Panc1 (cell line): ENCODE measurements around the gene ATXN1. TPM values are rescaled to one million over a fixed set of nuclear protein-coding genes. Genes with fewer than 3 reads are reported as not detected.

Experiments
- ATAC-seq: fragments of 200-7000 bp; cut with Tn5 transposase; 2 replicates; pipeline ENCODE4 v1.9.1; 2020; ENCODE audit warnings: mild to moderate bottlenecking, moderate library complexity
- BruUV-seq: library from RNA; stranded (reverse); fragments of 400-500 nt; replicated peaks from 2 replicates; lab custom pipeline; 2021; lab: Mats Ljungman, UMichigan
- CTCF ChIA-PET: fragments of 300-600 bp; sonication (Branson Sonifier 250); formaldehyde crosslinking; loops from one replicate; lab custom pipeline; 2022; ENCODE audit warnings: antibody characterized with exemption; lab: Charles Lee
- POLR2A ChIA-PET: fragments of 300-600 bp; sonication (Branson Sonifier 250); formaldehyde crosslinking; loops from one replicate; lab custom pipeline; 2022; ENCODE audit warnings: antibody characterized with exemption; lab: Charles Lee
- DNase-seq: peaks from one replicate; pipeline ENCODE4 v3.0.0-alpha.2; 2010; ENCODE audit warnings: low read depth, low spot score
- H3K27ac ChIP-seq: 2 replicates; pipeline ENCODE4 v1.5.1; 2011; ENCODE audit warnings: mild to moderate bottlenecking, low read length, inconsistent platforms
- H3K27me3 ChIP-seq: fragments of 200-500 bp; sonication (Bioruptor generic); 2 replicates; pipeline ENCODE4 v1.6.0; 2014; ENCODE audit warnings: low read length, inconsistent platforms; ENCODE audit not compliant: control insufficient read depth, insufficient read depth
- H3K36me3 ChIP-seq: fragments of 200-500 bp; sonication (Bioruptor generic); 2 replicates; pipeline ENCODE4 v1.5.1; 2014; ENCODE audit warnings: inconsistent platforms, mild to moderate bottlenecking, low read length, moderate library complexity; ENCODE audit not compliant: control insufficient read depth, insufficient read depth
- H3K4me1 ChIP-seq: 2 replicates; pipeline ENCODE4 v1.5.1; 2011; ENCODE audit warnings: inconsistent platforms, mild to moderate bottlenecking, low read length, moderate library complexity; ENCODE audit not compliant: control insufficient read depth, insufficient read depth
- H3K4me3 ChIP-seq, 2 experiments: 2 replicates each; pipeline ENCODE4 v1.5.1; 2011 to 2012; ENCODE audit warnings: low read depth in 2 of 2, low read length in 2 of 2, mild to moderate bottlenecking in 2 of 2, inconsistent platforms in 1 of 2, moderate library complexity in 1 of 2
- H3K9me3 ChIP-seq: fragments of 200-500 bp; sonication (Bioruptor generic); 2 replicates; pipeline ENCODE4 v1.5.1; 2014; ENCODE audit warnings: low read depth, mild to moderate bottlenecking, inconsistent platforms, low read length, moderate library complexity; ENCODE audit not compliant: control insufficient read depth, insufficient read depth
- CTCF ChIP-seq: fragments of 450-650 bp; IDR thresholded peaks from 2 replicates; pipeline ENCODE4 v1.5.1; 2017; ENCODE audit warnings: mild to moderate bottlenecking
- POLR2AphosphoS5 ChIP-seq: IDR thresholded peaks from 2 replicates; pipeline ENCODE4 v1.6.1; 2012; ENCODE audit warnings: mild to moderate bottlenecking, low read depth, low read length, moderate library complexity
- REST ChIP-seq, 2 experiments: IDR thresholded peaks; 2 replicates each; pipeline ENCODE4 v1.6.1; 2011 to 2012; ENCODE audit warnings: low read depth in 2 of 2, control low read depth in 1 of 2, low read length in 1 of 2, mild to moderate bottlenecking in 1 of 2, moderate library complexity in 1 of 2; ENCODE audit not compliant: insufficient read depth in 1 of 2
- SIN3A ChIP-seq: IDR thresholded peaks from 2 replicates; pipeline ENCODE4 v1.6.1; 2012; ENCODE audit warnings: low read depth, mild to moderate bottlenecking, low read length, moderate library complexity, borderline replicate concordance; ENCODE audit not compliant: insufficient read depth
- TCF7L2 ChIP-seq: IDR thresholded peaks from 2 replicates; pipeline ENCODE4 v1.6.1; 2011; ENCODE audit warnings: mild to moderate bottlenecking, low read depth, low read length, inconsistent platforms
- in situ Hi-C: cut with HindIII; loops from 2 replicates; pipeline ENCODE4 v1.10.0; 2016; ENCODE audit warnings: low sequenced_read_pairs, low pct_unique_long_range_greater_than_20kb
- intact Hi-C: fragments of 100-400 bp; cut with micrococcal nuclease; formaldehyde crosslinking; loops from one replicate; pipeline ENCODE4 v1.10.0; 2022; ENCODE audit not compliant: unreplicated experiment
- total RNA-seq: library from RNA; stranded (reverse); gene quantifications from one replicate; pipeline ENCODE4 v1.2.1, GENCODE V29; 2021; ENCODE audit not compliant: unreplicated experiment

Gene ATXN1
- total RNA-seq, 1 experiment from 2014 or later, result 67.1 TPM

GRCh38 chr6:16508959-16509358, 252.3 kb downstream of the ATXN1 start:
- CTCF ChIA-PET, result interaction anchor here (0.5 kb wide), 1 partner anchor 1018 kb away, joined by 8 read pairs; no protein-coding TSS in a partner anchor

GRCh38 chr6:16505711-16506357, 255.4 kb downstream of the ATXN1 start:
- no peaks in the 10 kb centered on the region for H3K9me3 ChIP-seq
- CTCF ChIA-PET, result no interaction called here
- DNase-seq (no peak), ATAC-seq (no peak)
- BruUV-seq, result no TSS peak
- H3K4me3 ChIP-seq, result no peak overlapping the region
- TF ChIP-seq POLR2AphosphoS5 (no peak), CTCF (no peak), REST (IDR thresholded peaks at IDR 0.05; ENCODE audit: insufficient read depth in 1 of 2, low read depth in 2 of 2, low read length in 1 of 2) (no peak), SIN3A (no peak), TCF7L2 (no peak)
- H3K27ac ChIP-seq, result no peak overlapping the region
- H3K36me3 ChIP-seq, result no peaks in the 10 kb centered on the region
- in situ Hi-C loops (no loop called here), intact Hi-C loops (no loop called here)
- POLR2A ChIA-PET, result no interaction called here
- no peaks in the 10 kb centered on the region for H3K27me3 ChIP-seq
- no peaks in the 10 kb centered on the region for H3K4me1 ChIP-seq

More at GRCh38 chr6:16508959-16509358, 252.3 kb downstream of the ATXN1 start:
- ATAC-seq (no peak), DNase-seq (no peak)
- intact Hi-C loops, result no loop called here
- in situ Hi-C loops, result no loop called here
- POLR2A ChIA-PET, result no interaction called here
- Histone ChIP-seq H3K27ac (no peak overlapping the region), H3K9me3 (no peaks in the 10 kb centered on the region), H3K36me3 (no peaks in the 10 kb centered on the region), H3K4me1 (0 out of 2 replicates have a peak, but pooled peaks cover 3% of the 10 kb centered on the region), H3K4me3 (no peak overlapping the region), H3K27me3 (no peaks in the 10 kb centered on the region)
- TF ChIP-seq POLR2AphosphoS5 (no peak), REST (IDR thresholded peaks at IDR 0.05; ENCODE audit: insufficient read depth in 1 of 2, low read depth in 2 of 2, low read length in 1 of 2) (no peak), CTCF (no peak), TCF7L2 (no peak), SIN3A (no peak)
- BruUV-seq, result no TSS peak
